Erythroblast (primary cell): ENCODE data around the gene ADAT3.
A peak's percentile ranks its signal among the peaks of the same experiment; 100 is the strongest.

Experiments used
- DNase-seq, 2 experiments: peaks; one replicate each; lab custom pipeline; 2025; lab: John Stamatoyannopoulos, UW
- GATA1 ChIP-seq: IDR thresholded peaks from 2 replicates; pipeline ENCODE4 v1.6.1; 2011; ENCODE audit warnings: low read depth, mild to moderate bottlenecking, control low read depth, low read length, moderate library complexity
- POLR2A ChIP-seq: IDR thresholded peaks from 2 replicates; pipeline ENCODE4 v1.6.1; 2011; ENCODE audit warnings: mild to moderate bottlenecking, low read length

Gene ADAT3

DNA sequence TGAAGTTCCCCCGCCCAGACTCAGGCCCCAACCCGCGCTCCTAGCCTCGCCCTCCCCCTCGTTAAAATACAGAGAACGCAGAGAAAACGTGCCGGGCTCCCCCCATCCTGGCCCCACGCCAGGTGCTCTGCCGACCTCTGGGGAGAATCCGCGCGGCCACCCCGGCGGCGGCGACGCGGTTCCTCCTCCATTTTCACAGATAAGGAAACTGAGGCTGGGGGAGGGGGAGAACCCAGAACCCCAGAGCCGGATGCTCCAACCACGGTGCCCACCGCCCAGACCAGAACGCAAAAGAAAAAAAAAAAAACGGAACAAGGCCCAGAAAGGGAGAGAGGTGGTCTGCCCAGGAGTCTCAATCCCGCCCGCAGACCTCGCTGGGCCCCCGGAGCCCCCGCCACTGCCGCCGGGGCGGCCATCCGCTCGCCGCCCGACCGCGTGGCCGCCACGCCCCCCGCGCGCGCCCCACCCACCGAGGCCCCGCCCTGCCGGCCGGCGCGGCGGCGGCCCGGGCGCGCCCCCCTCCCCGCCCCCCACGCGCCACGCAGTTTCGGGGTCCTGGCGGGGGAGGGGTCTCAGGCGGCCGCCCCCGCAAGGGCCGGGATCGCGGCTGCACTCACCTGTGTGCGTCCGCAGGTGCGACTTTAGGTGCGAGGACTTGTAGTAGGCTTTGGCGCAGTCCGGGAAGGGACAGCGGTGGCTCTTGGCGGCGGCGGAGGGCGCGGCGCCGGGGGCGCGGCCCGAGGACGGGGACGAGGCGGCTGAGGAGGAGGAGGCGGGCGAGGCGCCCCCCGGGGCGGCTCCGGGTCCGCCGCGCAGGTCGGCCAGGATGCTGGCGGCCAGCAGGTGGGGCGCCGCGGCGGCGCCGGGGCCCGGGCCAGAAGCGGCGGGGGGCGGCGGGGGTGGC lies 42.5 kb upstream of the ADAT3 start:
- peak; percentile 80 to 84 for DNase-seq
- no peak for TF ChIP-seq GATA1
- peak; percentile 24 for TF ChIP-seq POLR2A

DNA sequence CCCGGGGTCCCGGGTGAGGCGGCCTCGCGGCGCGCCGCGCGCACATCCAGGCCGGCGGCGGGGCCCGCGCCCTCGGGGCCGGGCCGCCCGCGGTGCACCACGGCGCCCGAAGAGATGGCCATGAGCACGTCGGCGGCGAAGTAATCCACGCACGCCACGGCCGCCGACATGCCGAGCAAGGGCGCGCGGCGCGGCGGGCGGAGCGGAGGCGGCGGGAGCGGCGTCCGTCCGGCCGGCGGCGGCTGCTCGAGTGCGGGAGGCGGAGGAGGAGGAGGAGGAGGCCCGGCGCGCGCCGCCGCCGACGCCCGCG lies 41.9 kb upstream of the ADAT3 start, which contains the start of gene KLF16:
KLF16 (minus strand) TSS at position 252 of the 310 bp plus-strand sequence; CDS start at position 170, 82 bp downstream.
- no peak for DNase-seq
- TF ChIP-seq GATA1 = no peak
- TF ChIP-seq POLR2A = no peak

DNA sequence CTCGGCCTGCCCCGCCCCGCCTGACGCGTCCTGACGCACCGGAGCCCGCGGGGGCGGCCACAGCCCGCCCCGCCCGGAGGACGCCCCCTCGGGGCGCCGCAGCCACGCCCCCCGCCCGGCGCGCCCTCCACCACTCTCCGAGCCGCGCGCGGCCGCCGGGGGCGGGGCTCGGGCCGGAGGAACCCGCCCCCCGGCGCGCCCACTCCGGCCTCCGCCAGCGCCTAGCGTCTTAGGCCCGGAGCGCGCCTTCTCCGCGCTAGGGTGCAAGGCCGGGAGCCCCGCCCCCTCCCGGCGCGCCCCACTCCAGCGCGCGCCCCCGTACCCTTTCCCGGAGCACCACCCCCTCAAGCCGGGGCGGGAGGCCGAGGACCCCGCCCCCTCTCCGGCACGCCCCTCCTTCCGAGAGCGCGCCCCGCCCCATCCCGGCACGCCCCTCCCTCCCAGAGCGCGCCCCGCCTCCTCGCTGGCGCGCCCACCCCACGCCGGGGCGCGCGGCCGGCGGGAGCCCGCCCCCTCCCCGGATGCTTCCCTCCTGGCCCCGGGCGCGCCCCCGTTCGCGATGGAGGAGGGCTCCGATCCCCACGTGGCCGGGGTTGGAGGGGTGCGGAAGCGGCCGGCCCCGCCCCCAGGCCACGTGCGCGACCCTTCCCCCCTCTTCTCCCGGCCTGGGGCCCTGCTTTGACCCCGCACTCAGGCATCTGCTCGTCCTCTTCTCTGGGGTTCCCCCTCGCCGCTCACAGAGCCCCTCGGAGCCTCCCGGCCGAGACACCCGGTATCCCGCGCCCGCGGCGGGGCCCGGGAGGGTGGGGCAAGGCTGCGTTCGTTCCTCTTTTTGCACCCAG lies 41.3 kb upstream of the ADAT3 start:
- DNase-seq = peak; percentile 96
- TF ChIP-seq GATA1 (no peak), POLR2A (no peak)

DNA sequence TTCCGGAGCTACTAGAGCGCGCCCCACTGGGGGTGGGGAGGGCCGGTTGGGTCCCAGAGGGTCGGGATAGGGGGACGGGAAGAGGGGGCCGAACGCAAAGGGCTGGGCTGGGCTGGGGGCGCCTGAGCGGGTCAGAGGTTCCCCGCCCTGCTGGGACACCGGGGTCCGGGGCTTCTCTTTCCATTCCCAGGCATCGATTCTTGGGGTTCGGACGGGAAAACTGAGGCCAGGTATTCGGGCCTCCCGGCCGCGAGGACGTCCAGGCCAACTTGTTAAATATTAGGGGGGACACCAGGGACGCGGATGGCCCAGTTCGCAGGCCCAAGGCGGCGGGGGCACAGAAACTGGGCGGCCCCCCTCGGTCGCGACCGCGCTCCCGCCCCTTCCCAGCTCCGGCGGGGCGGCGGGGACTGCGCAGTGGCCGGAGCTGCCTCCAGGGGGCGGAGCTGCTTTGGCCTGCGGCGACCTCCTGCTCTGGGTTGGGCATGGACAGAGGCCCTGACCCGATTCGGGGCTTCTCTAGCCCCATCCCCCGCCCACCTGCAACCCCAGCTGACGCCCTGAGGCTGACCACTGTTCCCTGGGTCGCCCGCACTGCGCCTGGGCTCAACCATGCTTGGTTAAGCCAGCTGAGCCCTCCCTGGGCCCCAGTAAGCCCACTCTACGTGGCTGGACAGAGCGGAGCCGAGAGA lies 40.6 kb upstream of the ADAT3 start:
- DNase-seq = peak; percentile 82 to 83
- TF ChIP-seq POLR2A = peak; percentile 39
- TF ChIP-seq GATA1 = no peak

DNA sequence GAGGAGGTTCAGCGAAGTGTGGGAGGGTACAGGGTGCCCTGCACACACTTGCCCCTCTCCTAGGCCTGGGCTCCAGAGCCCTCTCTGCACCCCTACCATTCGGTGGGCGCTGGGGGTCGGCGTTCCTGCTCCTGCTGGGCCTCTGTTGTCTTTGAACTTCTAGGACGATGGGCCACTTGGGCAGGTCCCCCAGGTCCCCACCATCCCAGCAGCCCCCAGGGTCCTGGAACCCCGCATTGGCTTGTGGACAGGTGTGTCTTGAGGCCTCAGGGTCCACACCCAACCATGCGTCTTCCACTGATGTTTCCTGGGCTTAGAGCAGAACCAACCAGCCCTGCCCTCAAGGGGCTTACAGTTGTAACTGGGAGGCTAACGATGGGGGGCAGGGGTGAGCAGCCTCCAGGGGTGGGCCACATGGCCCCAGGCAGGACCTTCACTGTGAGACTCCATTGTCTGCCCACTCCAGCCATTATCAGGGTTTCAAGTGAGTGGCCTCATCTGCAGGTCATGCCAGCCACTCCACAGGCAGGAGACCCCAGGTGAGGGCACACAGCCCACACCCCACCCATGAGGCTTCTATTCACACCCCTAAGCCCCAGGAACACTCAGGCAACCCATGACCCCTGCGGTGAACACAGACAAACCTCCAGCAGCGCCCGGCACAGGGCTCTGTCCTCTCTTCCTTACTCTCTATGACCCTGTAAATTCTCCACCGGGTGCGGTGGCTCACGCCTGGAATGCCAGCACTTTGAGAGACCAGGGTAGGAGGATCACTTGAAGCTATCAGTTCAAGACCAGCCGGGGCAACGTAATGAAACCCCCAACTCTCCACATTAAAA lies 39.8 kb upstream of the ADAT3 start:
- no peak for TF ChIP-seq POLR2A
- TF ChIP-seq GATA1 = no peak
- DNase-seq = no peak

DNA sequence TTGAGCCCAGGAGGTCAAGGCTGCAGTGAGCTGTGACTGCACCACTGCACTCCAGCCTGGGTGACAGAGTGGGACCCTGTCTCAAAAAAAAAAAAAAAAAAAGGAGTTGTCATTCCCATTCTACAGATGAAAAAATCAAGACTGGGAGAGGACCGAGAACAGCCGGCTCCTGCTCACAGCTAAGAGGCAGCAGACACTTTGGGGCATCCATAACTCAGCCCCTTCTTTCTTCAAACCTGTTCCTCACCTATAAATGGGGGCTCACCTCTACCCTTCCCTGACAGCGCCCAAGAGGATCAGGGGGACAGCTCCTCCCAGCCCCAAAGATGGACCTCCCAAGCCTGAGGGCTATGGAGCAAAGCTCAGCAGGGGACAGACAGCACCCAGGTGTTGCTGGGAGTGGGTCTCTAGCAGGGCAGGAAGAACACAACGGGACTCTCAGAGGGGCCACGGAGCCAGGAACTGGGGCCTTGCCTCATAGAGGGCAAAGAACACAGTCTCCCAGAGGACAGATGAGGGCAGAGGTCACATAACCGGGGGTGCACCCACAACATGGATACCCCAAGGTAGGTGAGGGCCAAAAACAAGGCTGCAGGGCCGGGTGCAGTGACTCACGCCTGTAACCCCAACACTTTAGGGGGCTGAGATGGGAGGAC lies 38.4 kb upstream of the ADAT3 start:
- DNase-seq = no peak
- TF ChIP-seq GATA1 = no peak
- TF ChIP-seq POLR2A = no peak

DNA sequence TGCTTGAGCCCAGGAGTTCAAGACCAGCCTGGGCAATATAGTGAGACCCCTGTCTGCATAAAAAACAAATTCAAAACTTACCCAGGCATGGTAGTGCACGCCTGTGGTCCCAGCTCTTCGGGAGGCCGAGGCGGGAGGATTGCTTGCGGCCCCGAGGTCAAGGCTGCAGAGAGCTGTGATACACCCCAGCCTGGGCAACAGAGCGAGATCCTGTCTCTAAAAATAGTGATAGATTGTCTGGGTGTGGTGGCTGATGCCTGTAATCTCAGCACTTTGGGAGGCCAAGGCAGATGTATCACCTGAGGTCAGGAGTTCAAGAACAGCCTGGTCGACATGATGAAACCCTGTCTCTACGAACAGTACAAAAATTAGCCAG lies 37.9 kb upstream of the ADAT3 start:
- DNase-seq = no peak
- TF ChIP-seq POLR2A = no peak
- TF ChIP-seq GATA1 = no peak

DNA sequence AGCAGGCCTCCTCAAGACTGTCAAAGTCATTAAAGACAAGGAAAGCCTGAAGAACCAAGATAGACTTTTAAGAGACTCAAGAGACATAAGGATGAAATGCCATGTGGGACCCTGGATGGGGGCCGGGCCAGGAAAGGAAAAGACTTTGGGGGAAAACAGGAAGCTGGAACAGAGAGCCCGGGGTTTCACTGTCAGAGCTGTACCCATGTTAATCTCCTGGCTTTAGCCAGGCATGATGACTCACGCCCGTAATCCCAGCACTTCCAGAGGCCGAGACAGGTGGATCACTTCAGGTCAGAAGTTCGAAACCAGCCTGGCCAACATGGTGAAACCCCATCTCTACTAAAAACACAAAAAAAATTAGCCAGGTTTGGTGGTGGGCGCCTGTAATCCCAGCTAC lies 36.2 kb upstream of the ADAT3 start:
- no peak for DNase-seq
- TF ChIP-seq POLR2A (no peak), GATA1 (no peak)

DNA sequence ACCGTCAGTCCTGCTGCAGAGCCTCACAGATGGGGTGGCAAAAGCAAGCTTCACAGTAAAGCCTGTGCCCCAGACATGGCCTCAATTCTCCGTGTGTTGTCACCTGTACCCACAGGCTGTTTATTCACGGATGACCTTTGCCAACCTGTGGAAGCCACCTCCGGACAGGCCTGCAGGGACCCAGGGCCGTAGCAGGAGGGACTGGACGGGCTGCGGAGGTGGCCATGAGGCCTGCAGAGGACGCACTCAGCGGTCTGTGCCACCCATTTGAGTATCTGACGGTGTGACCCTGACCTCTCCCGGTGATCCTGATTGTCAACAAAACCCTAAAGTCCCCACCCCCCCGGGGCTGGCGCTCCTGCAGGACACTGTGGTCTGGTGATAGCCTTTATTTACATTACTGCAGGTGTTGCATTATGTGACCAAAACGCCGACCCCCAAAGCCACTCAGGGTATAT lies 34.0 kb upstream of the ADAT3 start:
- TF ChIP-seq GATA1 (no peak), POLR2A (no peak)
- DNase-seq = no peak

DNA sequence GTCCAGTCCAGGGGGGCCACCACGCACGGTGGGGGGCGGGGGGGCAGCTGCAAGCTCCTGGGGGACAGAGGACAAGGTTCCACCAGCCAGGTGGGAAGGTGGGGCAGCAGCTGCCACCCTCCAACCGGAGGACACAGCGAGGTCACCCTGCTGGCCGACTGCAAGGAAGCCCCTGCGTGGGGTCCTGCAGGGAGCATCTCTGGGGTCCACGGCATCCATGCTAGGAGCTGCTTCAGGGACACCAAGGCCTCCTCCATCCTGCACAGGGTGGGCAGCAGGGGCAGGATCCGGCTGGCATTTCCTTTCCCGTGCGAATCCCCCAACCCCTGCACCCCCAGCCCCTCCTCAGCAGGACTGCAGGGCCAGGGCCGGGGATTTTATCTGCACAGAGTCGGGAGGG lies 33.6 kb upstream of the ADAT3 start:
- DNase-seq = no peak
- no peak for TF ChIP-seq POLR2A
- TF ChIP-seq GATA1 = no peak

DNA sequence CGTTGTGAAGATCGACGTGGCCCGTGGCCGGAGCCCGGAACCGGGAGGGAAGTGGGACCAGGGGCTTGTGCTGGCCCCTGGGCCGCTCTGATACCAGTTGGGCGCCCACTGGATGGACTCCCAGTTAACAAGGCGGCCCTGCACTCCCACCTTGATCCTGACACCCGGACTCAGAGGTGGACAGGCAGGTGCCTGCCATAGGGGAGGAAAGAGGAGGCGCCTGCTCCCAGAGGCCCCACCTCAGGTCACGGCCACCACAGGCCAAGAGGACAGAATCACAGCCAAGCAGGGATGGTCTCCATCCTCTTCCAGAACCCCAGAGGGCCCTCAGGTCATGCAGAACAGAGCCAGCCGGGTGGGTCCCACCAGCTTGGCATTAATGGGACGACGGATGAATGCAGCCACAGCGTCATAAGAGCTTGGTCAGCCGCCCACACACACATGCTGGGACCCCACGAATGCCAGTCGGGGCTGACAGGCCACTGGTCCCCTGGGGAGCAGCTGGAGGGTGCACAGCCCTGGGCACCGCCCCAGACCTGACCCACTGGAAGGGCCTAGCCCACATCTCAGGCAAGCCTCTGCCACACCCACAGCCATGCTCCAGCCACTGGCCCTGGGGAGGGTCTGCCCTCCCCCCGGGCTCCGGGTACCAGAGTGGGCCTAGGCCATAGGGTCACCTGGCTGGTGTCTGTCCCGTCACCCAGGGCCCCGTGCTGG lies 32.2 kb upstream of the ADAT3 start:
- no peak for TF ChIP-seq GATA1
- DNase-seq = no peak
